Esophagus muscularis mucosa (tissue), 4 donors: ENCODE measurements around the gene FOXP3. TPM values are rescaled to one million over a fixed set of nuclear protein-coding genes. Genes with fewer than 3 reads are reported as not detected.
A peak's percentile ranks its signal among the peaks of the same experiment; 100 is the strongest.
"Not testable (repeated sequence)": the region's sequence is repeated elsewhere in the genome, so short reads cannot be mapped to it uniquely, and the experiment has no call there.

Experiments
- DNase-seq: peaks from one replicate; pipeline ENCODE4 v3.0.0-alpha.2; 2017; ENCODE audit errors: extremely low spot score
- H3K27ac ChIP-seq, 4 donors: fragments of 200-600 bp; sonication (generic); replicated peaks in 1 of 4; 1 replicate in 3 of 4; 2 replicates in 1 of 4; pipeline ENCODE4 v1.5.1; 2016 to 2019; ENCODE audit warnings: mild to moderate bottlenecking in 1 of 4
- H3K27me3 ChIP-seq, 4 donors: fragments of 200-600 bp; sonication (generic); one replicate each; pipeline versions ENCODE4 v1.5.1 to v1.6.0; 2016 to 2019
- H3K36me3 ChIP-seq, 4 donors: fragments of 200-600 bp; sonication (generic); one replicate each; pipeline ENCODE4 v1.5.1; 2016 to 2019
- H3K4me1 ChIP-seq, 4 donors: fragments of 200-600 bp; sonication (generic); one replicate each; pipeline ENCODE4 v1.5.1; 2016 to 2019
- H3K4me3 ChIP-seq, 4 donors: fragments of 200-600 bp; sonication (generic); 1 replicate in 2 of 4; 2 replicates in 2 of 4; pipeline ENCODE4 v1.5.1; 2016 to 2019; ENCODE audit warnings: mild to moderate bottlenecking in 4 of 4, moderate library complexity in 1 of 4
- H3K9me3 ChIP-seq, 4 donors: fragments of 200-600 bp; sonication (generic); 1 replicate in 3 of 4; 2 replicates in 1 of 4; pipeline ENCODE4 v1.5.1; 2016 to 2019
- CTCF ChIP-seq, 3 experiments: fragments of 200-600 bp in 2 of 3; fragments of 450-650 bp in 1 of 3; sonication (generic) in 2 of 3; IDR thresholded peaks; one replicate each; pipeline ENCODE4 v1.5.1; 2017 to 2019; ENCODE audit warnings: antibody characterized with exemption in 3 of 3, mild to moderate bottlenecking in 2 of 3, moderate library complexity in 1 of 3
- EP300 ChIP-seq: sonication (generic); formaldehyde crosslinking; IDR thresholded peaks from one replicate; pipeline ENCODE4 v1.6.1; 2017; ENCODE audit warnings: antibody characterized with exemption
- POLR2A ChIP-seq: fragments of 450-650 bp; IDR thresholded peaks from one replicate; pipeline ENCODE4 v1.6.1; 2017; ENCODE audit warnings: antibody characterized with exemption, moderate library complexity, mild to moderate bottlenecking, low read depth
- POLR2AphosphoS5 ChIP-seq, 2 donors: sonication (generic); formaldehyde crosslinking; IDR thresholded peaks; one replicate each; pipeline ENCODE4 v1.6.1; 2017; ENCODE audit warnings: antibody characterized with exemption in 2 of 2
- WGBS: methylation state at CpG from one replicate; pipeline ENCODE4 v1.1.5; 2018; 5-methylcytosine and 5-hydroxymethylcytosine counted together
- intact Hi-C: fragments of 100-400 bp; cut with DNase I; formaldehyde crosslinking; loops from one replicate; pipeline ENCODE4 v1.15.1; 2023
- total RNA-seq, 4 donors: library from RNA; depleted of rRNA; stranded (reverse); fragments of >200 nt; gene quantifications; one replicate each; pipeline versions ENCODE4 v1.1.0 to v1.2.1, GENCODE V29; 2016

FOXP3 gene
- total RNA-seq, 4 donors from 2014 or later, result not detected

GRCh38 chrX:49308604-49309269, 44.2 kb upstream of the FOXP3 start:
- DNase-seq, result no peak
- Histone ChIP-seq H3K9me3 (no peaks in the 10 kb centered on the region), H3K4me1 (peaks cover 8 to 21% (median 10%) of the 10 kb centered on the region in 4 donors), H3K36me3 (no peaks in the 10 kb centered on the region), H3K27ac (peak overlapping the region; percentile 60 to 75 (median 66)), H3K4me3 (peak overlapping the region; percentile 42 to 50 (median 45)), H3K27me3 (no peaks in the 10 kb centered on the region)
- intact Hi-C loops, result no loop called here
- TF ChIP-seq POLR2AphosphoS5 (IDR thresholded peaks at IDR 0.05) (no peak), CTCF (IDR thresholded peaks at IDR 0.05) (no peak), EP300 (no peak), POLR2A (no peak)
- WGBS, result 54% methylated on average over 15 of the region's 15 CpGs

DNA sequence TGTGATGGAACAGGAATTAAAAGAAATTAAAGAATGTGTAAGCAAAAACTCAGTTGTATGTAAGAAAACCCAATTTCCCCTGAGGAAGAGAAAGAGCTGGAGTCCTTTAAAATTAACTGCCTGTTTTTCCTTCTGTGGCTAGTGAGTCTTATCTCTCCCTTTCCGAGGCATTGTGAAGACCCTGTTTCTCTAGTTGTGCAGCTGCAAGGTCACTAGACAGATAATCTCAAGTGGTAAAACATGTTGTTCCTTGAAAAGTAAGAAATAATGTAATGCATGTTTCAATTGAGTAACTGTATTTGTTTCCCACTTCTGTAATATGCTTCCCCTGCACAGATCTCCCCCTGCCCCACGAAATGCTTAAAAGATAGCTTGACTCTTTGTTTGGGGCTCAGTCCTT, 43.3 kb upstream of the FOXP3 start:
- DNase-seq, intact Hi-C loops: not testable (repeated sequence)

DNA sequence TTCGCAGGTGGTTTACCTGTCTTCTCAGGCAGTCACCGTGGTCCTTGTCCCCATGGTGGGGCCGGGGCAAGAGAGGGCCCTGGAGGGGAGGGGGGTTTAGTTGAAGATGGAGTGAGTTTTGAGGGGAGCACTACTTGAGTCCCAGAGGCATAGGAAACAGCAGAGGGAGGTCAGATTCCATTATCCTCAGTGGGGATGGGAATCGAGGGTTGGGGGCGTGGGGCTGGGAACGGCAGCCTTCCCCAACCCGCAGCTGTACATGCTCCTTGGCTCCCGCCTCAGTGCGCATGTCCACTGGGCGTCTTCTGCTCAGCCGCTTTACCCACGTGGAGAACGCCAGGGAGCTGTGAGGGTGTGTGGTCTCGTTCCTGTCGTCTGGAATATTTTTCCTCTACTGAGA, 38.8 kb upstream of the FOXP3 start, which contains the start of gene GAGE10:
GAGE10 (plus strand) TSS at position 301 of the 400 bp plus-strand sequence. CDS start 1,214 bp downstream, outside the sequence.
- Histone ChIP-seq H3K9me3 (no peaks in the 10 kb centered on the region), H3K4me3 (no peak within 1 kb of the TSS), H3K4me1 (no peaks in the 10 kb centered on the region), H3K27ac (no peak within 1 kb of the TSS), H3K27me3 (no peaks in the 10 kb centered on the region), H3K36me3 (no peaks in the 10 kb centered on the region)
- intact Hi-C loops, result no loop called here
- DNase-seq, result no peak
- TF ChIP-seq POLR2A, result no peak
- no peak for TF ChIP-seq POLR2AphosphoS5 (IDR thresholded peaks at IDR 0.05)
- no peak for TF ChIP-seq EP300
- no peak for TF ChIP-seq CTCF (IDR thresholded peaks at IDR 0.05)
- 89% methylated on average over 15 of the region's 15 CpGs for WGBS

More for the DNA sequence above, 43.3 kb upstream of the FOXP3 start:
- not testable (repeated sequence) for H3K27ac ChIP-seq, H3K9me3 ChIP-seq, H3K4me3 ChIP-seq, H3K36me3 ChIP-seq, H3K27me3 ChIP-seq
- 64% methylated on average over 2 of the region's 2 CpGs for WGBS
- peaks cover 8 to 21% (median 10%) of the 10 kb centered on the region in 4 donors for H3K4me1 ChIP-seq

GRCh38 chrX:49300703-49301102, 36.2 kb upstream of the FOXP3 start:
- intact Hi-C loops, result no loop called here
- WGBS, result 72% methylated on average over 1 of the region's 1 CpG
- Histone ChIP-seq H3K27ac (no peak overlapping the region), H3K36me3 (no peaks in the 10 kb centered on the region), H3K9me3 (no peaks in the 10 kb centered on the region), H3K27me3 (peaks cover 0 to 3% (median 0%) of the 10 kb centered on the region in 4 donors), H3K4me3 (no peak overlapping the region), H3K4me1 (no peaks in the 10 kb centered on the region)
- TF ChIP-seq POLR2A (no peak), EP300 (no peak), POLR2AphosphoS5 (IDR thresholded peaks at IDR 0.05) (no peak)
- DNase-seq, result no peak

GRCh38 chrX:49299293-49299692, 34.8 kb upstream of the FOXP3 start:
- H3K27me3 ChIP-seq, H3K4me3 ChIP-seq, intact Hi-C loops, H3K27ac ChIP-seq, H3K9me3 ChIP-seq, H3K4me1 ChIP-seq, DNase-seq, H3K36me3 ChIP-seq: not testable (repeated sequence)
- 93% methylated on average over 2 of the region's 5 CpGs for WGBS

DNA sequence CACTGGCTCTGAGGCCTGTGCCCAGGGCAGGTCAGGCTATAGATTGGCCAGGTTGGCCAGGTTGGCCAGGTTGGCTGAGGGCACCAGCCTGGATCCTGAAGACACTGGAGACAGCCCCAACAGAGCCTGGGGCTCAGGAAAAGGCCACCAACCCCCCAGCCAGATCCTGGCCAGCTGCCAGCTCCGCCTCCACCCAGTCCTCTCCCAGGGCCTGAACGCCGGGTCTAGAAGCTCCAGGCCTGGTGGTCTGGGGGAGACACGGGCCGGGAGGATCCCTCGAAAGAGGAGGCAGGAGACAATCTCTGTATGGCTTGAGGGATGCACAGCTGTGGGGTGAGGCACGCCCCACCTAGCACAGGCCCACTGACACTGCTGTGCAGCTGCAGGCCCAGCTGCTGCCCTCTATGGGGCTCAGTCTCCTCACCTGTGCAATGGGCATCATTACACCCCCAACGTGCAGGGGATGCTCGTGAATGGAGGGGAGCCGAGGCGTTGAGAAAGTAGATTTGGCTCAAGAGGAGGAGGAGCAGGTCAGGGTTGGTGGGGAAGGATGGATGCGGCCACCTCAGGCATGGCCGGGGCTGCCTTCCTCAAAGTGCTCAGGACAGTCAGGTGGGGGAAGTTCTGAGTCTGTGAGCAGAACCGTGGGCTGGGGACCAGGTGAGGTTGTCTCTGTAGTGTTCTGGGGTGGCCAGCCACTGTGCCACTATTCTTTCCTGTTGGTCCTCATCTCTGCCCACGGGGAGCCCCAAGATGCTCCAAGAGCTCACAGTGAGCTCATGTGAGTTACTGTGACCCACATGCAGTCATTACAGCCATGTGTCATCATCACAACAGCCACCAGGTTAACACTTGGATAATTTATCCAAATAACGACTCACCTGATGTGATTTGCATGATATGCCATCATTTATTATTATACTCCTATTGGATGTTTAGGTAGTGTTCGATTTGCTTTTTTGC, 28.2 kb upstream of the FOXP3 start:
- no peaks in the 10 kb centered on the region for H3K9me3 ChIP-seq
- no peak overlapping the region for H3K27ac ChIP-seq
- H3K4me1 ChIP-seq, result peaks cover 5 to 10% (median 7%) of the 10 kb centered on the region in 4 donors
- no peak for TF ChIP-seq POLR2A
- H3K4me3 ChIP-seq, result no peak overlapping the region
- DNase-seq, result no peak
- intact Hi-C loops, result no loop called here
- WGBS, result 84% methylated on average over 17 of the region's 17 CpGs
- peaks cover 0 to 3% (median 0%) of the 10 kb centered on the region in 4 donors for H3K27me3 ChIP-seq
- H3K36me3 ChIP-seq, result no peaks in the 10 kb centered on the region
